HG03103 (cell line): ENCODE results near the gene ZNF169.
"Not testable (repeated sequence)": the region's sequence is repeated elsewhere in the genome, so short reads cannot be mapped to it uniquely, and the experiment has no call there.

Experiments
- ATAC-seq: cut with Tn5 transposase; IDR thresholded peaks from one replicate; pipeline ENCODE4 v1.9.1; 2021; ENCODE audit warnings: low read depth; ENCODE audit not compliant: unreplicated experiment

Gene ZNF169

GRCh38 chr9:94259077-94259862 is at the start of gene ZNF169:
Gene ZNF169 (plus strand): TSS chr9:94259298. CDS start chr9:94278813, 19,515 bp downstream.
- ATAC-seq: peak; percentile 99

GRCh38 chr9:94210616-94211603 is 48.2 kb upstream of the ZNF169 start:
- no peak for ATAC-seq

GRCh38 chr9:94212091-94212490 is 47.0 kb upstream of the ZNF169 start:
- no peak for ATAC-seq

GRCh38 chr9:94212531-94212930 is 46.6 kb upstream of the ZNF169 start:
- no peak for ATAC-seq

GRCh38 chr9:94213511-94214124 is 45.5 kb upstream of the ZNF169 start:
- no peak for ATAC-seq

GRCh38 chr9:94222870-94223269 is 36.2 kb upstream of the ZNF169 start:
- no peak for ATAC-seq

GRCh38 chr9:94225413-94225812 is 33.7 kb upstream of the ZNF169 start:
- not testable (repeated sequence) for ATAC-seq

- no peak for ATAC-seq
Observed at GRCh38 chr9:94228616-94229015, 30.5 kb upstream of the ZNF169 start.

GRCh38 chr9:94232428-94232827 is 26.7 kb upstream of the ZNF169 start:
- ATAC-seq: no peak

- ATAC-seq: not testable (repeated sequence)
Observed at GRCh38 chr9:94241098-94241497, 18.0 kb upstream of the ZNF169 start.

GRCh38 chr9:94245651-94246050 is 13.4 kb upstream of the ZNF169 start:
- ATAC-seq: no peak

- no peak for ATAC-seq
Observed at GRCh38 chr9:94250456-94250855, 8.6 kb upstream of the ZNF169 start.

GRCh38 chr9:94256007-94256406 is 3.1 kb upstream of the ZNF169 start:
- no peak for ATAC-seq

- ATAC-seq: not testable (repeated sequence)
Observed at GRCh38 chr9:94265626-94266402, 6.7 kb downstream of the ZNF169 start.

- ATAC-seq: no peak
Observed at GRCh38 chr9:94269264-94269663, 10.2 kb downstream of the ZNF169 start.

- no peak for ATAC-seq
Observed at GRCh38 chr9:94270009-94270408, 10.9 kb downstream of the ZNF169 start.

GRCh38 chr9:94277029-94277428 is 17.9 kb downstream of the ZNF169 start:
- not testable (repeated sequence) for ATAC-seq

- no peak for ATAC-seq
Observed at GRCh38 chr9:94277885-94278536, 18.9 kb downstream of the ZNF169 start.

- no peak for ATAC-seq
Observed at GRCh38 chr9:94280409-94280989, 21.4 kb downstream of the ZNF169 start.
